Vagina (tissue), 2 donors: ENCODE data around the gene RNF166. TPM values are rescaled to one million over a fixed set of nuclear protein-coding genes. Genes with fewer than 3 reads are reported as not detected.
A peak's percentile ranks its signal among the peaks of the same experiment; 100 is the strongest.

ENCODE experiments used
- DNase-seq, 2 donors: peaks; one replicate each; pipeline ENCODE4 v3.0.0-alpha.2; 2017; ENCODE audit errors: extremely low spot score in 2 of 2
- H3K27ac ChIP-seq: fragments of 200-600 bp; sonication (generic); one replicate; pipeline ENCODE4 v1.5.1; 2019
- H3K27me3 ChIP-seq: fragments of 200-600 bp; sonication (generic); one replicate; pipeline ENCODE4 v1.5.1; 2019
- H3K36me3 ChIP-seq, 2 donors: fragments of 200-600 bp; sonication (generic); one replicate each; pipeline ENCODE4 v1.5.1; 2017 to 2019
- H3K4me1 ChIP-seq: fragments of 200-600 bp; sonication (generic); one replicate; pipeline ENCODE4 v1.5.1; 2019
- H3K4me3 ChIP-seq, 2 donors: fragments of 200-600 bp; sonication (generic); 1 replicate in 1 of 2; 2 replicates in 1 of 2; pipeline ENCODE4 v1.5.1; 2016 to 2019
- H3K9me3 ChIP-seq: fragments of 200-600 bp; sonication (generic); one replicate; pipeline ENCODE4 v1.5.1; 2019
- CTCF ChIP-seq, 3 experiments: fragments of 450-650 bp in 2 of 3; fragments of 200-600 bp in 1 of 3; sonication (generic) in 1 of 3; IDR thresholded peaks; one replicate each; pipeline ENCODE4 v1.5.1; 2017 to 2019; ENCODE audit warnings: antibody characterized with exemption in 3 of 3, mild to moderate bottlenecking in 2 of 3, moderate library complexity in 2 of 3
- POLR2A ChIP-seq, 2 donors: fragments of 450-650 bp; IDR thresholded peaks; one replicate each; pipeline ENCODE4 v1.6.1; 2017; ENCODE audit warnings: antibody characterized with exemption in 2 of 2, mild to moderate bottlenecking in 2 of 2, moderate library complexity in 2 of 2
- POLR2AphosphoS5 ChIP-seq, 2 donors: sonication (generic); formaldehyde crosslinking; IDR thresholded peaks; one replicate each; pipeline ENCODE4 v1.9.0; 2017; ENCODE audit warnings: antibody characterized with exemption in 2 of 2, mild to moderate bottlenecking in 2 of 2, low read depth in 1 of 2; ENCODE audit not compliant: insufficient read depth in 1 of 2
- intact Hi-C: fragments of 100-400 bp; cut with DNase I; formaldehyde crosslinking; loops from one replicate; pipeline ENCODE4 v1.15.1; 2023
- total RNA-seq: library from RNA; depleted of rRNA; stranded (reverse); fragments of >200 nt; gene quantifications from one replicate; pipeline ENCODE4 v1.2.3, GENCODE V29; 2016

The RNF166 gene
- total RNA-seq, 1 donor from 2014 or later = 26.5 TPM

DNA sequence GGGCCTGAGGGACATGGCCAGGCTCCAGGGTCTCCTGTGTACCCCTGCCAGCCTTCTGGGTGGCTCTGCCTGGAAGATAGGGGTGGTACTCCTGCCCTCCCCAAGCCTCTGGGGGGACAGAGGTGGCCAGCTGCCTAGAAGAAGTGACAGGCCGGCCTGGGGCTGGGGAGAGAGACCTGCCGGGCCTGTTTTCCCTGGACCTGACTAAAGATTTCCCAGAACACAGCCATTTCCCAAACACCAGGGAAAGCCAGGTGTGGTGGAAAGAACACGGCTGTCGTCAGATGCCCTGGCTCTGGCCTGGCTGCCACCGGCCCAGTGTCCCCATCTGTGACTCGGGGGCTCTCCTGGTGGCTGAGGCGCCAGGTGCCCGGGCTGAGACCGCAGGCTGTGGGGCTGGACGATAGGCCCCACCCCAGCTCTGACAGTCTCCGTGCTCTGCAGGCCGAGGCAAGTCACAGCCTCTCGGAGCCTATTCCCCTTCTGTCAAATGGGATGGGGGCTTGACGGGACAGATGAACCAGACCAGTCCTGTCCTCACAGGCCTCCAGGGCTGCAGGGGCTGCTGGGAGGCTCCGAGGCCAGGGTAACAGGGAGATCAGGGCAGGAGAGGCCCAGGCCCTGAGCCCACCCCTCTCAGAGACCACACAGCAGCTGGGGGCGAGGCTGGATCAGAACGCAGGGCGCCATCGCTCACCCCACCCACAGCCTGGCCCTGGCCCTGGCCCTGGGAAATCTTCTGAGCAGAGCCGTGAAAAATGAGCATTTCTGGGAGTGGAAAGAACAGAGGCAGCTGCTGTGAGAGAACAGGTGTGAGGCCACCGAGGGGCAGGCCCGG is 33.1 kb upstream of the RNF166 start:
- intact Hi-C loops = loop anchor here (2.0 to 5.0 kb wide), 2 partner anchors 45 to 478 kb away; partner anchors contain the start of genes PIEZO1 and ZNF778
- Histone ChIP-seq H3K27ac (no peak overlapping the region), H3K4me3 (no peak overlapping the region), H3K4me1 (peaks cover 45% of the 10 kb centered on the region), H3K9me3 (no peaks in the 10 kb centered on the region), H3K36me3 (peaks cover 0 to 9% of the 10 kb centered on the region in 2 donors), H3K27me3 (no peaks in the 10 kb centered on the region)
- no peak for DNase-seq
- TF ChIP-seq POLR2A (IDR thresholded peaks at IDR 0.05) = no peak
- TF ChIP-seq CTCF (IDR thresholded peaks at IDR 0.05) = no peak
- no peak for TF ChIP-seq POLR2AphosphoS5 (IDR thresholded peaks at IDR 0.05; ENCODE audit: insufficient read depth in 1 of 2, low read depth in 1 of 2)

- Histone ChIP-seq H3K27me3 (no peaks in the 10 kb centered on the region), H3K4me1 (peaks cover 35% of the 10 kb centered on the region), H3K9me3 (no peaks in the 10 kb centered on the region), H3K4me3 (no peak overlapping the region), H3K36me3 (peaks cover 0 to 17% of the 10 kb centered on the region in 2 donors), H3K27ac (no peak overlapping the region)
- TF ChIP-seq CTCF (IDR thresholded peaks at IDR 0.05) = no peak
- no peak for TF ChIP-seq POLR2AphosphoS5 (IDR thresholded peaks at IDR 0.05; ENCODE audit: insufficient read depth in 1 of 2, low read depth in 1 of 2)
- no peak for TF ChIP-seq POLR2A (IDR thresholded peaks at IDR 0.05)
- DNase-seq = no peak
- intact Hi-C loops = loop anchor here (2.0 to 5.0 kb wide), 2 partner anchors 46 to 479 kb away; partner anchors contain the start of genes PIEZO1 and ZNF778
These were observed 32.2 kb upstream of the RNF166 start for GRCh38 chr16:88738151-88739084.

- peaks cover 0 to 25% of the 10 kb centered on the region in 2 donors for H3K36me3 ChIP-seq
These were observed 31.3 kb upstream of the RNF166 start for GRCh38 chr16:88737298-88738150.

More at GRCh38 chr16:88737298-88738150, 31.3 kb upstream of the RNF166 start:
- Histone ChIP-seq H3K9me3 (no peaks in the 10 kb centered on the region), H3K4me1 (peaks cover 32% of the 10 kb centered on the region), H3K27ac (no peak overlapping the region), H3K4me3 (no peak overlapping the region), H3K27me3 (no peaks in the 10 kb centered on the region)
- DNase-seq = no peak
- intact Hi-C loops = loop anchor here (2.0 to 5.0 kb wide), 2 partner anchors 47 to 480 kb away; partner anchors contain the start of genes PIEZO1 and ZNF778
- TF ChIP-seq CTCF (IDR thresholded peaks at IDR 0.05) (peak; percentile 98 to 99 (median 98)), POLR2A (IDR thresholded peaks at IDR 0.05) (no peak), POLR2AphosphoS5 (IDR thresholded peaks at IDR 0.05; ENCODE audit: insufficient read depth in 1 of 2, low read depth in 1 of 2) (peak; percentile 18 to 45)
